Embryonic facial prominence (tissue), 1 donor: Measurements from ENCODE around the gene E2F1.
"Not testable (repeated sequence)": the region's sequence is repeated elsewhere in the genome, so short reads cannot be mapped to it uniquely, and the experiment has no call there.

Source experiments
- DNase-seq: peaks from one replicate; pipeline ENCODE4 v3.0.0-alpha.2; 2016; ENCODE audit errors: extremely low spot score

E2F1 gene

GRCh38 chr20:33645072-33645358 lies 41.2 kb downstream of the E2F1 start:
- no peak for DNase-seq

GRCh38 chr20:33644313-33645071 lies 41.7 kb downstream of the E2F1 start:
- DNase-seq, result no peak

- DNase-seq, result no peak
These were observed 45.9 kb downstream of the E2F1 start for GRCh38 chr20:33640287-33640686.

- no peak for DNase-seq
These were observed 49.4 kb downstream of the E2F1 start for GRCh38 chr20:33636776-33637175.

GRCh38 chr20:33635341-33635740 lies 50.8 kb downstream of the E2F1 start:
- DNase-seq, result no peak

- DNase-seq, result not testable (repeated sequence)
These were observed 54.3 kb downstream of the E2F1 start for GRCh38 chr20:33631910-33632309.

GRCh38 chr20:33630507-33630906 lies 55.7 kb downstream of the E2F1 start:
- no peak for DNase-seq

- no peak for DNase-seq
These were observed 56.2 kb downstream of the E2F1 start for GRCh38 chr20:33629979-33630378.

GRCh38 chr20:33629533-33629932 lies 56.7 kb downstream of the E2F1 start:
- DNase-seq, result no peak

- no peak for DNase-seq
These were observed 58.5 kb downstream of the E2F1 start for GRCh38 chr20:33627577-33628216.

- DNase-seq, result no peak
These were observed 60.0 kb downstream of the E2F1 start for GRCh38 chr20:33626190-33626589.
